ENCODE data around the gene GFPT2.

- no peak for TF ChIP-seq CTCF (IDR thresholded peaks at IDR 0.05; ENCODE audit: control extremely low read depth in 1 of 3, insufficient read depth in 1 of 3, low read depth in 1 of 3, low read length in 3 of 3)
- no peak for TF ChIP-seq TAF1 (IDR thresholded peaks at IDR 0.05; ENCODE audit: low read depth, low read length)
- TF ChIP-seq KDM5A (IDR thresholded peaks at IDR 0.05; ENCODE audit: low read length) = no peak
- no peak for TF ChIP-seq CEBPB (IDR thresholded peaks at IDR 0.05; ENCODE audit: low read depth, low read length)
- TF ChIP-seq USF2 (IDR thresholded peaks at IDR 0.05; ENCODE audit: low read length) = no peak
- no peak for TF ChIP-seq TEAD4 (IDR thresholded peaks at IDR 0.05; ENCODE audit: low read depth, low read length)
- no peak for TF ChIP-seq CHD2 (IDR thresholded peaks at IDR 0.05; ENCODE audit: low read length)
- no peak for TF ChIP-seq EZH2 (IDR thresholded peaks at IDR 0.05; ENCODE audit: low read depth, low read length, severe bottlenecking)
- TF ChIP-seq POLR2A (IDR thresholded peaks at IDR 0.05; ENCODE audit: control extremely low read depth in 1 of 2, low read depth in 2 of 2, low read length in 2 of 2) = no peak
- TF ChIP-seq RAD21 (IDR thresholded peaks at IDR 0.05 in 1 of 2, conservative IDR thresholded peaks at IDR 0.05 in 1 of 2; ENCODE audit: low read depth in 2 of 2, low read length in 2 of 2) = no peak
These were observed 24.5 kb upstream of the GFPT2 start for GRCh38 chr5:180377556-180378197.

Measured in H1 (cell line).